PFSK-1 (cell line): ENCODE measurements around the gene RNF145.

Experiments
- SIN3A ChIP-seq: IDR thresholded peaks from 2 replicates; pipeline ENCODE4 v1.6.1; 2012; ENCODE audit warnings: mild to moderate bottlenecking, low read length, moderate library complexity, borderline replicate concordance; ENCODE audit not compliant: insufficient read depth
- TF ChIP-seq, protein P1 (sequence below), 2 experiments: IDR thresholded peaks; 2 replicates each; pipeline versions ENCODE4 v1.6.1 to v1.8.0; 2011 to 2012; ENCODE audit warnings: low read depth in 2 of 2, low read length in 2 of 2, control low read depth in 1 of 2, inconsistent platforms in 1 of 2, mild to moderate bottlenecking in 1 of 2, moderate library complexity in 1 of 2; ENCODE audit not compliant: insufficient read depth in 1 of 2

DNA sequence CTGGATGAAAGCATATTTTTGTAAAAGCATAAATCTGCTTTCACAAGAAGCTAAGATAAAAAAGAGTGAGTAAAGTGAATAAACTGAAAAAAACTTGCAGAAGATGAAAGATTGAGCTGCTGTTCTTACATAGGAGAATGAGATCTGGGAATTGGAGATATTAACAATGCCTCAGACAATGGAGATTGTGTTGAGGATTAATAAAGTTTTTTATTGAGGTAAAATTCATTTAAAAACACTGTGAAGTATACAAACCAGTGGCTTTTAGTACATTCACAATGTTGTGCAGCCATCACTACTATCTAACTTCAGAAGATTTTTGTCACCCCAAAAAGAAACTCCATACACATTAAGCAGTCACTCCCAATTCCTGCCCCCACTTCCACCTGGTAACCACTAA is 34.0 kb upstream of the RNF145 start:
- TF ChIP-seq, protein P1, sequence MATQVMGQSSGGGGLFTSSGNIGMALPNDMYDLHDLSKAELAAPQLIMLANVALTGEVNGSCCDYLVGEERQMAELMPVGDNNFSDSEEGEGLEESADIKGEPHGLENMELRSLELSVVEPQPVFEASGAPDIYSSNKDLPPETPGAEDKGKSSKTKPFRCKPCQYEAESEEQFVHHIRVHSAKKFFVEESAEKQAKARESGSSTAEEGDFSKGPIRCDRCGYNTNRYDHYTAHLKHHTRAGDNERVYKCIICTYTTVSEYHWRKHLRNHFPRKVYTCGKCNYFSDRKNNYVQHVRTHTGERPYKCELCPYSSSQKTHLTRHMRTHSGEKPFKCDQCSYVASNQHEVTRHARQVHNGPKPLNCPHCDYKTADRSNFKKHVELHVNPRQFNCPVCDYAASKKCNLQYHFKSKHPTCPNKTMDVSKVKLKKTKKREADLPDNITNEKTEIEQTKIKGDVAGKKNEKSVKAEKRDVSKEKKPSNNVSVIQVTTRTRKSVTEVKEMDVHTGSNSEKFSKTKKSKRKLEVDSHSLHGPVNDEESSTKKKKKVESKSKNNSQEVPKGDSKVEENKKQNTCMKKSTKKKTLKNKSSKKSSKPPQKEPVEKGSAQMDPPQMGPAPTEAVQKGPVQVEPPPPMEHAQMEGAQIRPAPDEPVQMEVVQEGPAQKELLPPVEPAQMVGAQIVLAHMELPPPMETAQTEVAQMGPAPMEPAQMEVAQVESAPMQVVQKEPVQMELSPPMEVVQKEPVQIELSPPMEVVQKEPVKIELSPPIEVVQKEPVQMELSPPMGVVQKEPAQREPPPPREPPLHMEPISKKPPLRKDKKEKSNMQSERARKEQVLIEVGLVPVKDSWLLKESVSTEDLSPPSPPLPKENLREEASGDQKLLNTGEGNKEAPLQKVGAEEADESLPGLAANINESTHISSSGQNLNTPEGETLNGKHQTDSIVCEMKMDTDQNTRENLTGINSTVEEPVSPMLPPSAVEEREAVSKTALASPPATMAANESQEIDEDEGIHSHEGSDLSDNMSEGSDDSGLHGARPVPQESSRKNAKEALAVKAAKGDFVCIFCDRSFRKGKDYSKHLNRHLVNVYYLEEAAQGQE (IDR thresholded peaks at IDR 0.05; ENCODE audit: insufficient read depth in 1 of 2, low read depth in 2 of 2, low read length in 2 of 2), result no peak
- no peak for TF ChIP-seq SIN3A
